ENCODE results near the gene ABI3. TPM values are rescaled to one million over a fixed set of nuclear protein-coding genes. Genes with fewer than 3 reads are reported as not detected.

The ABI3 gene
- total and polyA plus RNA-seq, 11 donors: 3.3 to 16.1 (median 6.4) TPM

- peak overlapping the region in 1 of 12 donors; percentile 91 for H3K27ac ChIP-seq
- H3K4me3 ChIP-seq: no peak overlapping the region
- intact Hi-C loops (cut with DNase I): loop anchor here in 2 of 10 donors (10.0 kb wide), 3 partner anchors 45 to 175 kb away; no protein-coding TSS in a partner anchor
- TF ChIP-seq POLR2A (IDR thresholded peaks at IDR 0.05) (no peak), CTCF (IDR thresholded peaks at IDR 0.05) (no peak)
- H3K27me3 ChIP-seq: peaks cover 5 to 61% (median 26%) of the 10 kb centered on the region in 9 donors
- no peaks in the 10 kb centered on the region for H3K9me3 ChIP-seq
- ATAC-seq (no peak), DNase-seq (no peak)
- WGBS, 4 donors: 72 to 85% (median 75%) methylated on average over 15 of the region's 15 CpGs
- peaks cover 5 to 77% (median 39%) of the 10 kb centered on the region in 12 donors for H3K4me1 ChIP-seq
- H3K36me3 ChIP-seq: peaks cover 0 to 14% (median 0%) of the 10 kb centered on the region in 9 donors
Measured at GRCh38 chr17:49219987-49220386, 9.5 kb downstream of the ABI3 start.

DNA sequence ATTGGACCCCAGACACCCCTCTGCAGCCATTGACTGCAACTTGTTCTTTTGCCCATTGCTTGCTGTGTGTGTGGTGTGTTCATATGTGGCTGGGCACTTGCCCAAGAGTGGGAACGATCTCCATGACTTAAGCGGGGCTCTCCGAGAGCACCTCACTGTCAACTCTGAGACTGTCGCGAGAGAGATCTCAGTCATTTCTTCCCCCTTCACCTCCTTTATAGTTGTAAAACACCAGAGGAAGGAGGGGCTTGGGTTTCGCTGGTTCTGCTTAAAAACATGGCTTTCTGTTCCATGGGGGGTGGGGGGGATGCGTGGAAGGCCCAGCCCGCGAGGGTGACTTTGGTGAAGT, 12.6 kb downstream of the ABI3 start:
- H3K9me3 ChIP-seq: no peaks in the 10 kb centered on the region
- TF ChIP-seq POLR2A (IDR thresholded peaks at IDR 0.05): no peak
- TF ChIP-seq CTCF (IDR thresholded peaks at IDR 0.05): no peak
- peaks cover 0 to 56% (median 23%) of the 10 kb centered on the region in 12 donors for H3K4me1 ChIP-seq
- intact Hi-C loops (cut with DNase I): loop anchor here in 3 of 10 donors (2.0 to 10.0 kb wide), 4 partner anchors 48 to 172 kb away; no protein-coding TSS in a partner anchor
- no peak for DNase-seq
- no peak for ATAC-seq
- peaks cover 0 to 14% (median 0%) of the 10 kb centered on the region in 9 donors for H3K36me3 ChIP-seq
- peaks cover 11 to 68% (median 32%) of the 10 kb centered on the region in 9 donors for H3K27me3 ChIP-seq
- H3K27ac ChIP-seq: no peak overlapping the region
- no peak overlapping the region for H3K4me3 ChIP-seq
- 26 to 36% (median 30%) methylated on average over 9 of the region's 9 CpGs for WGBS, 4 donors

DNA sequence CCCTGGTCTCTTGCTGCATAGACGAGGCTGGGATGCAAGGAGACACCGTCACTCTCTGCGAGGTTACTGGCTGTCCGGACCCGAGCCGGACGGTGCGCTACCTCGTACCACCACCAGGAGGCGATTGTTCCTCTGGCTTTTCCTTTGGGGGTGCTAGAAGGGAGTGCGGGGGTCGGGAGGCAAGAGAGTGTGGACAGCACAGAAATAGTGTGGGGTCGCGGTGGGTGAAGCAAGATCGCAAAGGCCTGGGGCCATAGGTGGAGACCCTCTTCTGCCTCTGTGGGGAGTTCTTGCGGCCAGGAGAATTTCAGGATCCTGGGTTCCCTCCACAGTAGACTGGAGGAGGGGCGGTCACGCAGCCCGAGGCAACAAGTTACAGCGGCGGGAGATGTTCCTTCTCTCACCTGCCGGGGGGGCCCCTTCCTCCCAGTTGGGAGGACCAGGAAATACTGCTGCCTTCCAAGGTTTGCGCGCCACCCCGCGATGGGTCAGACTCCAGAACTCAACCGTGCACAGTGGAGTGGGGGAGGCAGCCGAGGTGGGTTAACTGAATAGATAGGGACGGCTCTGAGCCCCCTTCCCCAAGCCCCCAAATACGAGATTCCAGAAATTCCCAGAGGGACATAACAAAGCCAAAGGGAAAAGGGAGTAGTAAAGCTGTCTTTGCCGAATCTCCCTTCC, 13.2 kb downstream of the ABI3 start:
- peaks cover 11 to 65% (median 32%) of the 10 kb centered on the region in 9 donors for H3K27me3 ChIP-seq
- DNase-seq (peak; percentile 46 to 81 (median 63)), ATAC-seq (peak; percentile 42 to 57 (median 48))
- 1 to 5% (median 3%) methylated on average over 18 to 31 of the region's 31 CpGs for WGBS, 4 donors
- H3K36me3 ChIP-seq: peaks cover 0 to 14% (median 0%) of the 10 kb centered on the region in 9 donors
- peaks cover 0 to 52% (median 21%) of the 10 kb centered on the region in 12 donors for H3K4me1 ChIP-seq
- TF ChIP-seq CTCF (IDR thresholded peaks at IDR 0.05): peak; percentile 66 to 80 (median 77)
- no peak for TF ChIP-seq POLR2A (IDR thresholded peaks at IDR 0.05)
- intact Hi-C loops (cut with DNase I): loop anchor here in 3 of 10 donors (2.0 to 10.0 kb wide), 4 partner anchors 49 to 171 kb away; no protein-coding TSS in a partner anchor
- no peaks in the 10 kb centered on the region for H3K9me3 ChIP-seq
- H3K4me3 ChIP-seq: peak overlapping the region in 11 of 12 donors; percentile 5 to 48 (median 28)
- no peak overlapping the region for H3K27ac ChIP-seq
